Liver (tissue), 9 donors: Measurements from ENCODE around the gene DPYSL4. TPM values are rescaled to one million over a fixed set of nuclear protein-coding genes. Genes with fewer than 3 reads are reported as not detected.

Source experiments
- DNase-seq: peaks from one replicate; pipeline ENCODE4 v3.0.0-alpha.2; 2017; ENCODE audit warnings: low spot score
- H3K27ac ChIP-seq, 2 donors: one replicate each; pipeline ENCODE4 v1.7.0; 2013; ENCODE audit warnings: inconsistent platforms in 2 of 2, low read length in 2 of 2, control low read depth in 1 of 2, low read depth in 1 of 2, mild to moderate bottlenecking in 1 of 2
- H3K27me3 ChIP-seq, 4 donors: one replicate each; pipeline versions ENCODE4 v1.6.1 to v1.7.0; 2013; ENCODE audit warnings: low read length in 3 of 4, inconsistent platforms in 1 of 4, mild to moderate bottlenecking in 1 of 4, moderate library complexity in 1 of 4; ENCODE audit not compliant: control insufficient read depth in 4 of 4, insufficient read depth in 4 of 4
- H3K36me3 ChIP-seq, 4 donors: one replicate each; pipeline versions ENCODE4 v1.6.1 to v1.7.0; 2013; ENCODE audit warnings: low read length in 3 of 4, mild to moderate bottlenecking in 3 of 4, low read depth in 1 of 4, moderate library complexity in 1 of 4; ENCODE audit not compliant: control insufficient read depth in 4 of 4, insufficient read depth in 3 of 4
- H3K4me1 ChIP-seq, 4 donors: one replicate each; pipeline versions ENCODE4 v1.6.1 to v1.7.0; 2013; ENCODE audit warnings: low read length in 3 of 4, mild to moderate bottlenecking in 3 of 4, moderate library complexity in 1 of 4; ENCODE audit not compliant: control insufficient read depth in 4 of 4, insufficient read depth in 4 of 4
- H3K4me3 ChIP-seq, 3 donors: one replicate each; pipeline versions ENCODE4 v1.6.1 to v1.7.0; 2013; ENCODE audit warnings: low read length in 3 of 3, control low read depth in 1 of 3, low read depth in 1 of 3, mild to moderate bottlenecking in 1 of 3
- H3K9ac ChIP-seq, 2 donors: one replicate each; pipeline ENCODE4 v1.7.0; 2013; ENCODE audit warnings: low read length in 2 of 2, mild to moderate bottlenecking in 2 of 2, moderate library complexity in 2 of 2, control low read depth in 1 of 2, low read depth in 1 of 2
- H3K9me3 ChIP-seq, 4 donors: one replicate each; pipeline versions ENCODE4 v1.6.1 to v1.7.0; 2013; ENCODE audit warnings: low read length in 3 of 4; ENCODE audit not compliant: control insufficient read depth in 4 of 4
- ATF3 ChIP-seq: IDR thresholded peaks from 2 replicates; pipeline ENCODE4 v1.6.1; 2016; ENCODE audit warnings: antibody characterized with exemption
- EGR1 ChIP-seq, 2 donors: IDR thresholded peaks; 2 replicates each; pipeline ENCODE4 v1.6.1; 2016 to 2018; ENCODE audit warnings: antibody characterized with exemption in 2 of 2, low read depth in 2 of 2
- FOXA2 ChIP-seq: IDR thresholded peaks from 2 replicates; pipeline ENCODE4 v1.6.1; 2016; ENCODE audit warnings: antibody characterized with exemption
- GABPA ChIP-seq, 2 donors: IDR thresholded peaks in 1 of 2; conservative IDR thresholded peaks in 1 of 2; 2 replicates each; pipeline ENCODE4 v1.6.1; 2016; ENCODE audit warnings: antibody characterized with exemption in 2 of 2, mild to moderate bottlenecking in 1 of 2, moderate library complexity in 1 of 2
- HNF4A ChIP-seq, 2 donors: conservative IDR thresholded peaks; 2 replicates each; pipeline ENCODE4 v1.6.1; 2016; ENCODE audit warnings: antibody characterized with exemption in 2 of 2, mild to moderate bottlenecking in 2 of 2
- RAD21 ChIP-seq, 2 donors: IDR thresholded peaks; 2 replicates each; pipeline ENCODE4 v1.6.1; 2016; ENCODE audit warnings: antibody characterized with exemption in 2 of 2, mild to moderate bottlenecking in 2 of 2
- REST ChIP-seq: IDR thresholded peaks from 2 replicates; pipeline ENCODE4 v1.6.1; 2016; ENCODE audit warnings: antibody characterized with exemption, mild to moderate bottlenecking
- SP1 ChIP-seq: IDR thresholded peaks from 2 replicates; pipeline ENCODE4 v1.6.1; 2018; ENCODE audit warnings: antibody characterized with exemption, mild to moderate bottlenecking
- WGBS: extraction: QIAGEN DNeasy Blood & Tissue Kit; methylation state at CpG from one replicate; pipeline ENCODE4 v1.1.7; 2013; 5-methylcytosine and 5-hydroxymethylcytosine counted together
- polyA plus RNA-seq, 2 donors: library from polyadenylated mRNA; stranded (reverse) in 1 of 2; unstranded in 1 of 2; fragments of 200-250 nt in 1 of 2; fragments of >200 nt in 1 of 2; fragmentation: Nextera tagmentation in 1 of 2; extraction: Ambion mirVana in 1 of 2; gene quantifications; one replicate each; pipeline versions ENCODE4 v1.2.1 to v1.2.3, GENCODE V29; 2013 to 2015
- total RNA-seq, 2 donors: library from RNA; depleted of rRNA; stranded (reverse); fragments of >200 nt; gene quantifications; one replicate each; pipeline ENCODE4 v1.2.3, GENCODE V29; 2014
- TF ChIP-seq, protein P1 (sequence below): IDR thresholded peaks from 2 replicates; pipeline ENCODE4 v1.6.1; 2016; ENCODE audit warnings: antibody characterized with exemption
- TF ChIP-seq, protein P2 (sequence below): fragments of 150-350 bp; IDR thresholded peaks from 2 replicates; pipeline ENCODE4 v1.5.1; 2017; ENCODE audit warnings: improper control_type of control experiment, low read depth, low read length; ENCODE audit not compliant: missing input control
- donor health status: healthy.
- donor health status: healthy.
- donor health status: healthy.
- donor health status: healthy.
- donor health status: healthy.

DPYSL4 gene
- total and polyA plus RNA-seq, 4 donors: 0.19 to 2.2 (median 0.26) TPM

DNA sequence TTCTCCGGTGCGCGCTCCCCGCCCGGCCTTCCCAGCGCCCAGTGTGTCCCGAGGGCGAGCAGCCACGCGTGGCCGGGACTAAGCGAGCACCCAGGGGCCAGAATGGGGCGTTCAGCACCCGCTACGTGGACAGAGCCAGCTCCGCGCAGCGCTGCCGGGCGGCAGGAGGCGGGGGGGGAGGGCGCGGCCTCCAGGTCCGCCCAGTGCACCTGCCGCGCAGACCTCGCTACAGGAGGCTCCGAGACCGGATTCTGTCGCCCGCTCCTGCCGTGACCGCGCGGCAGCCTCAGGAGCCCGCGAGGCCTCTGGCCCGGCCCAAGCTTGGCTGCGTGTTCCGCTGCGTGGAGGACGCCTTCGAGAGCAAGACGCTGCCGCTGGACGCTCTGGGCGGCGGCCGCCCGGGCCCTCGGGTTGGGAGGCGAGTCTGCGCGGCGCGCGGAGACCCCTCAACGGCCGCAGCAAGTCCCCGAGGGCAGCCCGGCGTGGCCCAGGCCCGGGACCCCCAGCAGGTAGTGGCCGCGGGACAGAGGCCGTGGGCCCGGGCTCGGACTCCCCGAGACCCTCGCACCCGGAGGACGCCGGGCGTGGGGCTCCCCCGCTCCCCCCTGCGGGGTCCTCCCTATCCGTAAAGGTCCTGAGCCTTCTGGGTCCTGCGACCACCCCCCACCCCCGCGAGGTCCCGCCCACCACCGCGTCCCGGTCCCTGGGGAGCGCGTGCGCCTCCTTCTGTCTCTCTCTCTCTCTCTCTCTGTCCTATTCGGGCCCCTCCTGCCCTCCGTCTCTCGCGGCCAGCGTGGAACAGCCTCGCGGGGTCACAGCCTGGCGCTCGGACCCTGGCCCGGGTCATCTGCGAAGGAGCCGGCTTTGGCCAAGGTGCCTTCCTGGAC, 904 bp upstream of the DPYSL4 start:
- no peaks in the 10 kb centered on the region for H3K9me3 ChIP-seq
- no peaks in the 10 kb centered on the region for H3K36me3 ChIP-seq
- TF ChIP-seq FOXA2 (no peak), REST (peak; percentile 98), EGR1 (IDR thresholded peaks at IDR 0.05; ENCODE audit: low read depth in 2 of 2) (no peak), ATF3 (no peak)
- TF ChIP-seq, protein P1, sequence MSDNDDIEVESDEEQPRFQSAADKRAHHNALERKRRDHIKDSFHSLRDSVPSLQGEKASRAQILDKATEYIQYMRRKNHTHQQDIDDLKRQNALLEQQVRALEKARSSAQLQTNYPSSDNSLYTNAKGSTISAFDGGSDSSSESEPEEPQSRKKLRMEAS: no peak
- WGBS: 9% methylated on average over 99 of the region's 99 CpGs
- H3K4me1 ChIP-seq: peaks cover 8 to 21% (median 15%) of the 10 kb centered on the region in 4 donors
- H3K27ac ChIP-seq: no peak overlapping the region
- H3K9ac ChIP-seq: no peak overlapping the region
- peaks cover 0 to 10% (median 4%) of the 10 kb centered on the region in 4 donors for H3K27me3 ChIP-seq
- peak overlapping the region in 1 of 3 donors; percentile 49 for H3K4me3 ChIP-seq
- peak; percentile 43 for DNase-seq

DNA sequence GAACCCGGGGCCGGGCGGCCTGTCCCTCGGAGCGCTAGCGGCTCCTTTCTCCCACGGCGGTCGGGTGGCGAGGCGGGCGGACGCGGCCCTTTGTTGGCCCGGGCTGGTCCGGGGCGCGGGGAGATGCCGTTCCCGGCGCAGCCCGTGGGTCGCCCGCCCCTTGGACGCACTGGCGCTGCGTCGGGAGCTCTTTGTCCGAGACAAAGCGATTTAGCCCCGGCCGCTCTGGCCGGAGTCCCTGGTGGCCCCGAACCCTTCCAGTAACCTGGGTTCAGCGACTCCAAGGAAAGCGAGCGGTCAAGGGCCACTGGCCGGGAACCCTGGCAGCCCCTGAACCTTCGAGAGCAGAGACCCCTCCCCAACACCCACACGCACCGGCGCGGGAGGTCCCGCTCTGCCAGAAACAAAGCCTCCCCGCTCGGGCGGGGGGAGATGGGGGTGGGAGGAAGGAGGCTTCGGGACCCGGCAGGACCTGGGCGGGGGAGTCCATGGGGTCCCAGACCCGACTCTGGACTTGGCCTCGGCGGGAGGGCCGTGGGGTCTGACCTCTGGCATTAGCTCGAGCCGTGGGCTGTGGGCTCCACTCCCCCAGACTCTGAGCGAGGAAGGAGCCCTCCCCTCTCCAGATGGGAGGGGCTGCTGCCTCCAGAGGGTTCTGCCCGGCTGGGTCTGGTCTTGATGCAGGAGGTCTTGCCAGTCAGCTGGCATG, 836 bp downstream of the DPYSL4 start:
- TF ChIP-seq ATF3 (no peak), GABPA (IDR thresholded peaks at IDR 0.05 in 1 of 2, conservative IDR thresholded peaks at IDR 0.05 in 1 of 2) (no peak), HNF4A (conservative IDR thresholded peaks at IDR 0.05) (no peak), SP1 (no peak), RAD21 (IDR thresholded peaks at IDR 0.05) (no peak)
- TF ChIP-seq, protein P2, sequence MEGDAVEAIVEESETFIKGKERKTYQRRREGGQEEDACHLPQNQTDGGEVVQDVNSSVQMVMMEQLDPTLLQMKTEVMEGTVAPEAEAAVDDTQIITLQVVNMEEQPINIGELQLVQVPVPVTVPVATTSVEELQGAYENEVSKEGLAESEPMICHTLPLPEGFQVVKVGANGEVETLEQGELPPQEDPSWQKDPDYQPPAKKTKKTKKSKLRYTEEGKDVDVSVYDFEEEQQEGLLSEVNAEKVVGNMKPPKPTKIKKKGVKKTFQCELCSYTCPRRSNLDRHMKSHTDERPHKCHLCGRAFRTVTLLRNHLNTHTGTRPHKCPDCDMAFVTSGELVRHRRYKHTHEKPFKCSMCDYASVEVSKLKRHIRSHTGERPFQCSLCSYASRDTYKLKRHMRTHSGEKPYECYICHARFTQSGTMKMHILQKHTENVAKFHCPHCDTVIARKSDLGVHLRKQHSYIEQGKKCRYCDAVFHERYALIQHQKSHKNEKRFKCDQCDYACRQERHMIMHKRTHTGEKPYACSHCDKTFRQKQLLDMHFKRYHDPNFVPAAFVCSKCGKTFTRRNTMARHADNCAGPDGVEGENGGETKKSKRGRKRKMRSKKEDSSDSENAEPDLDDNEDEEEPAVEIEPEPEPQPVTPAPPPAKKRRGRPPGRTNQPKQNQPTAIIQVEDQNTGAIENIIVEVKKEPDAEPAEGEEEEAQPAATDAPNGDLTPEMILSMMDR: no peak
- peaks cover 7 to 18% (median 13%) of the 10 kb centered on the region in 4 donors for H3K4me1 ChIP-seq
- peak overlapping the region in 1 of 3 donors; percentile 49 for H3K4me3 ChIP-seq
- H3K9me3 ChIP-seq: no peaks in the 10 kb centered on the region
- 5% methylated on average over 58 of the region's 58 CpGs for WGBS
- no peak for DNase-seq
- no peak overlapping the region for H3K9ac ChIP-seq
- H3K27me3 ChIP-seq: peaks cover 0 to 10% (median 4%) of the 10 kb centered on the region in 4 donors
- no peaks in the 10 kb centered on the region for H3K36me3 ChIP-seq
- no peak overlapping the region for H3K27ac ChIP-seq
